IPS DF 19.7 (cell line): ENCODE data around the gene MPIG6B.
"Not testable (repeated sequence)": the region's sequence is repeated elsewhere in the genome, so short reads cannot be mapped to it uniquely, and the experiment has no call there.

ENCODE experiments used
- DNase-seq: peaks from one replicate; pipeline ENCODE4 v3.0.0-alpha.2; 2013; ENCODE audit warnings: low read depth, low spot score

Gene MPIG6B

GRCh38 chr6:31700740-31701401 lies 22.3 kb upstream of the MPIG6B start:
- DNase-seq = no peak

- no peak for DNase-seq
Observed at GRCh38 chr6:31701666-31702404, 21.3 kb upstream of the MPIG6B start.

GRCh38 chr6:31702405-31702818 lies 20.8 kb upstream of the MPIG6B start:
- no peak for DNase-seq

- DNase-seq = peak; percentile 95
Observed at GRCh38 chr6:31702819-31703716, 20.1 kb upstream of the MPIG6B start, which contains the start of gene ABHD16A. Gene ABHD16A (minus strand): TSS chr6:31703324. CDS start chr6:31703281, 43 bp downstream.

GRCh38 chr6:31705931-31706330 lies 17.2 kb upstream of the MPIG6B start:
- DNase-seq = no peak

GRCh38 chr6:31706599-31706998 lies 16.6 kb upstream of the MPIG6B start, which contains the start of gene LY6G6F:
Gene LY6G6F (plus strand): TSS chr6:31706866. CDS start chr6:31706907, 41 bp downstream.
- DNase-seq = no peak

GRCh38 chr6:31707701-31708100 lies 15.5 kb upstream of the MPIG6B start:
- no peak for DNase-seq

- no peak for DNase-seq
Observed at GRCh38 chr6:31708224-31708623, 14.9 kb upstream of the MPIG6B start.

GRCh38 chr6:31709157-31709556 lies 14.0 kb upstream of the MPIG6B start:
- DNase-seq = not testable (repeated sequence)

GRCh38 chr6:31710523-31711219 lies 12.5 kb upstream of the MPIG6B start:
- no peak for DNase-seq

GRCh38 chr6:31711233-31711632 lies 11.9 kb upstream of the MPIG6B start:
- DNase-seq = no peak

- no peak for DNase-seq
Observed at GRCh38 chr6:31712296-31712695, 10.9 kb upstream of the MPIG6B start.

GRCh38 chr6:31713465-31713864 lies 9.7 kb upstream of the MPIG6B start:
- DNase-seq = no peak

GRCh38 chr6:31713991-31714684 lies 9.0 kb upstream of the MPIG6B start:
- no peak for DNase-seq

GRCh38 chr6:31715022-31715958 lies 7.9 kb upstream of the MPIG6B start, which contains the start of gene LY6G6D:
Gene LY6G6D (plus strand): TSS chr6:31715348. CDS start chr6:31715356, 8 bp downstream.
- no peak for DNase-seq

GRCh38 chr6:31717499-31718222 lies 5.5 kb upstream of the MPIG6B start:
- no peak for DNase-seq

- DNase-seq = no peak
Observed at GRCh38 chr6:31718265-31718664, 4.9 kb upstream of the MPIG6B start.

GRCh38 chr6:31719001-31719400 lies 4.2 kb upstream of the MPIG6B start:
- DNase-seq = no peak
